ENCODE results near the gene IFIH1.

The IFIH1 gene

GRCh38 chr2:162315938-162316337, 2.5 kb downstream of the IFIH1 start:
- FAIRE-seq (no peak), DNase-seq (ENCODE audit: insufficient read length, low spot score) (no peak)

DNA sequence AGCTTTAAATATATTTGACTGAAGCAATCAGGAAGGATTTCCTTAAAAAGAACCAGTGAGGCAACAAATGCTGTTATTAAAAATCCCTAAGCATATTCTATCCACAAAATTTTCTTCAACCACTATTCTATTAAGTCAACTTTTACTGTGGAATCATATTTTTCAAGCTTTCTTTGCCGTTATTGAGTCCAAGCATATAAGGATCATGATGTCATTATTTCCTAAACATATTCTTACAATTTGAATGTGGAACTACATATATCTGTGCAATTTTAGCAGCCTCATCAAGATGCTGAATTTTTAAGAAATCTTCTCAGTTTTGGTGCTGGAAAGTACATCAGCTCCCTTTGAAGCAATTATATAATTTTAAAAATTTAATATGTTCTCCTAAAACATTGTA, 5.6 kb downstream of the IFIH1 start:
- no peak for DNase-seq (ENCODE audit: insufficient read length, low spot score)
- FAIRE-seq = no peak

GRCh38 chr2:162308747-162309503, 9.6 kb downstream of the IFIH1 start:
- FAIRE-seq = no peak
- DNase-seq (ENCODE audit: insufficient read length, low spot score) = no peak

DNA sequence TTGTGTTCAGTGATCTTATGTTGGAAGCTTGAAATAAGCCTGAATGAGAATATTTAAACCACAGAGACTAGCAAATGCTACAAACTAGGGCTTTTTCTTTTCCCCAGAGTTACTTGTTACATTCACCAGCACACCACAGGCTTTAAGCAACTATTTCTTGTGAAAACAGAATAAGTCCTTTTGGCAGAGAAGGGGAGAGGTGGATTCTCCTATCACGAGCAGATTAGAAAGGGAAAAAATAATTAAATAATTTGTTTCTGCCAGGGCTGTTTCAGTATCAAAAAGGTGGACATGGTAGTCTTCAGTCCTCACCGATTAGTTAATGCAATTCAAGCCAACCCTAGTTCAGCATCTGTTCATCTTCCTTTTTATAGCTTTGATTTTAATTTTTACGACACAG, 12.6 kb downstream of the IFIH1 start:
- FAIRE-seq (no peak), DNase-seq (ENCODE audit: insufficient read length, low spot score) (no peak)

DNA sequence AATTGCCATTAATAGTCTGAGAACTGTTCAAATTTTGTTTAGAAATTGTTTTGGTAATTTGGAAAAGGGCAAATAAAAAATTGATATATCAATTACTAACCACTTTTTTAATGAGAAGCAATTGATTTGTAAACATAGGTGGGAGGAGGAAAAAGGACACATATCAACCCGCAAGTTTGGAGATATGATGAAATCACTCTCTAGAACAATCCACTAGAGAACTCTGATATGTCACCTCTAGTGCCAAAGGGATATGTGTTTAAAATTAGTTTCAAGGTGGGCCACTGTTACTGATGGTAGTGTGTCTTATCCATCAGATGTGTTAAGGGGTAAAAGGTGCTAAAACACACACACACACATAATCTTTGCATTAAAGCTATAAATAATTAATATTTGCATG, 16.6 kb downstream of the IFIH1 start:
- no peak for FAIRE-seq
- no peak for DNase-seq (ENCODE audit: insufficient read length, low spot score)

DNA sequence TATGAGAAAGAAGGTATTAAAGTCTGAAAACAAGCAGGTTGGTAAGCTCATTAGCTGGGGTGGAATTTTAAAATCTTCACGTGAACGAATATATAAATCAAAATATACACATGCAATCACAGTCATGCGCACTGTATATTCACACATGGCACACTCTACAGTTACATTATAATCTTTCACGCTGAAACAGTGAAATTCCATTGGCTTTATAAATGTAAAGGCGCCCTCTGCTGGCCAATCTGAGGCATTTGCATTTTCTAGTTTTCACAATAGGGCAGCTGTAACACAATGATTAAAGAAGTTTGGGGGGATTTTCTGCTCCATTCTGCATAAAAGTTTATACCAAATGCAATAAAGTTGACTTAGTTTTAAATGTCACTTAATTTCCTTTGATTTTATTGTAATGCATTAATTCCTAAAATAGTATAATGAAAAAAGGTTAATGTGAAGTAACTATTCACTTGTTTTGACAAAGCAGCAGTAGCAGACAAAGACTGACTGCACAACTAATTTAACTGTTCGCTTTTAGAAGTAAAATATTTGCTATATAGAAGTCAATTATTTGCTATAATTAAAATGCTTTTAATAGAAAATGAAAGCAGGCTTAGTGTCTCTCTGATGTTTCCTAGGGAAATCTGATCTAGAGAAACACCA, 17.2 kb downstream of the IFIH1 start:
- no peak for FAIRE-seq
- peak; percentile 25 for DNase-seq (ENCODE audit: insufficient read length, low spot score)

DNA sequence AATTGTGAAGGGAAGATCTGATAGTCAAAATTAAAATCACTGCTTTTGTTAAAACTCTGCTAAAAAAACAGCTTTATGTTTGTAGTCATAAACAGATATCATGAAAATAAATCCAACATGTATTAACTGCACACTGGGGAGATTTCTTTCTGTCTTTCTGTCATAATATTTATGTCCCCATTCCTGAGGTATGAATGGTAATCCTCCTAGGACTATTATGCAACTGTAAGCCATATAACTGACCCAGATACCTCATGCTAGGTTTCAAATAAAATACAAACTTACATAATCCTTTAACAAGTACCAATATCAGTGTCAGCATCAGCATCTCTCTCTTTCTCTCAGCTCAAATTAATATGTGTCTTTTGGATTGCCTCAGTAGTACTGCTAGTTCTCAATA, 18.2 kb downstream of the IFIH1 start:
- FAIRE-seq = no peak

GRCh38 chr2:162298669-162299335, 19.7 kb downstream of the IFIH1 start:
- FAIRE-seq = no peak
- no peak for DNase-seq (ENCODE audit: insufficient read length, low spot score)

More for the DNA sequence above, 18.2 kb downstream of the IFIH1 start:
- no peak for DNase-seq (ENCODE audit: insufficient read length, low spot score)

GRCh38 chr2:162297925-162298552, 20.4 kb downstream of the IFIH1 start:
- peak; percentile 20 for DNase-seq (ENCODE audit: insufficient read length, low spot score)
- no peak for FAIRE-seq

- FAIRE-seq (no peak), DNase-seq (ENCODE audit: insufficient read length, low spot score) (no peak)
These were observed 23.5 kb downstream of the IFIH1 start for GRCh38 chr2:162295009-162295408.

DNA sequence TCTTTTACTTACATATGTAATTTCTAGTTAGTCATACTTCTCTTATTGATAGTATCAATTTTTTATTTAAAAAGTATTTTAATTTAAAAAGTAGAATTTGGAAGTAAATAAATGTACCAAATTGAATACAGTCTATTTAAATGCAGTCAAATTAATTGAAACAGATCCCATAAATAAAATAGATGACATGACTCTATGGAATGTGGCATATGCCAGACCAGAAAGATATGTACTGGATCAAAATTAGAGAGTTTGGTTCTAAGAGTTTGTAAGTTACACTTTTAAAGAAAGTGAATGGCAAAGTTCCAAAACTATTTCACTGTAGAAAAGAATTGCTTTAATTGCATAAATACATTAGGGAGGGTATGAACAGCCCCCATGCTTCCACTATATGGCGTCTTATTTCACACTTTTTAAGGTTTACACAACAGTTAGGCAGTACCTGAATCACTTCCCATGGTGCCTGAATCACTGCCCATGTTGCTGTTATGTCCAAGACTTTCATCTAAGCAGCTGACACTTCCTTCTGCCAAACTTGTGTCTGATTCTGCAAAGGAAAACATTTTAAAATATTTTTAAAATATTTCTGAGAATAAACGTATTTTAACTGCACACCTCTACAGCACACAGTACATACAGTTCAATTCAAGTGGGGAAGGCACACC, 25.2 kb downstream of the IFIH1 start:
- DNase-seq (ENCODE audit: insufficient read length, low spot score) = no peak
- no peak for FAIRE-seq

GRCh38 chr2:162291748-162292147, 26.7 kb downstream of the IFIH1 start:
- no peak for FAIRE-seq
- DNase-seq (ENCODE audit: insufficient read length, low spot score) = no peak

DNA sequence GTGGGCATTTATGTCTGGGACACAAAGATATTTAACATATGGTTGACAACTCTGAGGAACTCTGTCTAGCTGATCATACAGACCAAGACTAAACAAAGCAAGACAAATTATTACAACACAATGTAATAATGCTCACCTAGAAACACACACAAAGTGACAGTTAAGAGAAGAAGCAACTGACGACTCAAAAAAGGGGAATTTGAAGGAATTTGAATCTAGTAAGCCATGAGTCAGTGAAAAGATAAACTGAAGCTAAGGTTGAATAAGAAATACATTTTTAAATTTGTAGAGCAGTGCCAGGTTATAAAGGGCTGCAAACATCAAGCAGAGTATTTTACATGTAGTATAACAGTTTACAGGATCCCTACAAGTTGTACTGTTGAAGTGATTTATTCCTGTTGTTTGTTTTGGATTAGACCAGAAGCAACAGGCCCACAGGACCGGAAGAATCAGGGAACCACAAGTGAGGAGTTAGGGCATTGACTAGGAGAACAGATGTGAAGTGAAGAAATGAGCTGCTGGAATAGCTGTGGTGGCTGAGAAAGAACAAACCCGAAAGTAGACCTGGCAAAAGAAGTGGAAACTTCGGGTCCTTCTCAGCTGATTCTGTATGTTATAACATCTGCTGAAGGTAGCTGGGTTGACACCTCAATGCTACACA, 35.6 kb downstream of the IFIH1 start:
- FAIRE-seq (no peak), DNase-seq (ENCODE audit: insufficient read length, low spot score) (no peak)

DNA sequence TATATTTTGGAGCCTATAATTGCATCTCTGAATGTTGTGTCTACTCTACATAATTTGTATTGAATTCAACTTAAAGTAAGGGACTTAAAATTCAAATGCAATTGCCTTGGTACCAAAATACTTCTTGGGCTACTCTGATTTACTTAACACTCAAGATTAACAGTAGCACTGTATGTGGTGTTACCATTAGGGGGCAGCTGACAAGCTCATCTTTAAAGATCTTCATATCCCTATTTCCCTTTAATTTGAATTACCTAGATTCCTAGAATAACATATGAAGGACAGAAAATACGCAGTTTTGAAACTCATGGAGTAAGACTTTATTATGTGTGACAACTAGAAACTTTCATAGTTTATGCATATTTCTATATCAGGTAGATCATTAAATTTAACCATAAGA, 37.8 kb downstream of the IFIH1 start:
- FAIRE-seq = no peak
- no peak for DNase-seq (ENCODE audit: insufficient read length, low spot score)

GRCh38 chr2:162277381-162277780, 41.1 kb downstream of the IFIH1 start:
- no peak for DNase-seq (ENCODE audit: insufficient read length, low spot score)
- FAIRE-seq = no peak

- FAIRE-seq (no peak), DNase-seq (ENCODE audit: insufficient read length, low spot score) (no peak)
These were observed 50.5 kb downstream of the IFIH1 start for GRCh38 chr2:162267996-162268395.

DNA sequence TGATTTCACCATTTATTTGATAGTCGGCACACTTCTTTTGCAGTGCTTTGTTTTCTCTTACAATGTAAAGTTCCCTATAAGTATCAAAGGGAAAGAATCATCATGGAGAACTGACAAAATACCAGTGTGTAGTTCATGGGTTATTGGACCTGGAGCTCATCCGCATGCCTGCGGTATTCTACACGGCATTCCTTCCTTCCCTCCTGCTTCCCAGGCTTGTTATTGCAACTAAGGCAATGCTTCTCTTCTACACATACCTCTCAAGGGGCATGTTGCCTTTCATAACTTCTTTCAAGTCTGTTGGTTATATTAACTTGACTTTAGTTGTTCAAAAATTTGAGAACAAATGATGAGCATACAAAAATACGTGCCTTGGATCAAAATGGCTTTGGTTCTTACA, 51.0 kb downstream of the IFIH1 start:
- no peak for DNase-seq (ENCODE audit: insufficient read length, low spot score)
- FAIRE-seq = no peak

- no peak for DNase-seq (ENCODE audit: insufficient read length, low spot score)
- FAIRE-seq = no peak
These were observed 52.1 kb downstream of the IFIH1 start for GRCh38 chr2:162266460-162266760.

- FAIRE-seq (no peak), DNase-seq (ENCODE audit: insufficient read length, low spot score) (no peak)
These were observed 52.6 kb downstream of the IFIH1 start for GRCh38 chr2:162265666-162266459.
